SU-DHL-6 (cell line): ENCODE data around the gene RAD51.

ENCODE experiments used
- H2AFZ ChIP-seq: fragments of 200-600 bp; sonication (generic); 2 replicates; pipeline ENCODE4 v1.6.1; 2014; ENCODE audit warnings: low read depth, mild to moderate bottlenecking, moderate library complexity, mixed read lengths, antibody characterized with exemption, low read length; ENCODE audit not compliant: severe bottlenecking
- H3F3A ChIP-seq: fragments of 200-600 bp; shearing (Covaris generic); 2 replicates; pipeline ENCODE4 v1.6.0; 2016; ENCODE audit warnings: antibody characterized with exemption, mild to moderate bottlenecking; ENCODE audit not compliant: insufficient read depth
- H3K27ac ChIP-seq: fragments of 200-600 bp; sonication (generic); 2 replicates; pipeline ENCODE4 v1.5.1; 2016; ENCODE audit warnings: low read depth, mild to moderate bottlenecking, low read length, moderate library complexity, mixed read lengths
- H3K27me3 ChIP-seq: fragments of 200-600 bp; sonication (generic), shearing (Covaris generic); 2 replicates; pipeline ENCODE4 v1.6.0; 2014; ENCODE audit warnings: mild to moderate bottlenecking, low read length
- H3K36me3 ChIP-seq: fragments of 200-600 bp; sonication (generic); 2 replicates; pipeline ENCODE4 v1.6.1; 2014; ENCODE audit warnings: mild to moderate bottlenecking, low read length, mixed read lengths
- H3K4me2 ChIP-seq: fragments of 300-600, 200-600 bp; shearing (Covaris generic), sonication (generic); 2 replicates; pipeline ENCODE4 v1.6.0; 2014; ENCODE audit warnings: low read length, low read depth, mild to moderate bottlenecking; ENCODE audit not compliant: poor library complexity, severe bottlenecking
- H3K4me3 ChIP-seq: fragments of 200-600 bp; sonication (generic); 2 replicates; pipeline ENCODE4 v1.5.1; 2014; ENCODE audit warnings: antibody characterized with exemption, low read length, mild to moderate bottlenecking, mixed read lengths; ENCODE audit not compliant: insufficient read depth, poor library complexity, severe bottlenecking
- H3K79me2 ChIP-seq: fragments of 200-600 bp; sonication (generic); 2 replicates; pipeline ENCODE4 v1.6.1; 2014; ENCODE audit warnings: mild to moderate bottlenecking, low read length, moderate library complexity; ENCODE audit not compliant: insufficient read depth
- H3K9ac ChIP-seq: fragments of 200-600 bp; sonication (generic); 2 replicates; pipeline ENCODE4 v1.7.0; 2014; ENCODE audit warnings: mild to moderate bottlenecking, low read length
- H3K9me2 ChIP-seq: fragments of 200-600 bp; sonication (generic); replicated peaks from 2 replicates; pipeline ENCODE4 v1.6.1; 2014; ENCODE audit warnings: low read length; ENCODE audit not compliant: insufficient read depth
- H3K9me3 ChIP-seq: fragments of 200-600 bp; sonication (generic); 2 replicates; pipeline ENCODE4 v1.6.1; 2014; ENCODE audit warnings: low read length, mixed read lengths; ENCODE audit not compliant: insufficient read depth
- H4K20me1 ChIP-seq: fragments of 200-600 bp; sonication (generic); 2 replicates; pipeline ENCODE4 v1.6.1; 2014; ENCODE audit warnings: low read depth, mild to moderate bottlenecking, antibody characterized with exemption, low read length, moderate library complexity, mixed read lengths
- EZH2phosphoT487 ChIP-seq: fragments of 200-600 bp; sonication (generic), shearing (Covaris generic); conservative IDR thresholded peaks from 2 replicates; pipeline ENCODE4 v1.6.1; 2018; ENCODE audit warnings: mild to moderate bottlenecking, antibody characterized with exemption, low read length, moderate library complexity, mixed read lengths
- TF ChIP-seq, protein P1 (sequence below): fragments of 200-600 bp; sonication (generic); IDR thresholded peaks from one replicate; pipeline ENCODE4 v1.5.1; 2017; ENCODE audit warnings: antibody characterized with exemption, mild to moderate bottlenecking, low read length, moderate library complexity; ENCODE audit not compliant: insufficient read depth, poor library complexity, severe bottlenecking

The RAD51 gene

DNA sequence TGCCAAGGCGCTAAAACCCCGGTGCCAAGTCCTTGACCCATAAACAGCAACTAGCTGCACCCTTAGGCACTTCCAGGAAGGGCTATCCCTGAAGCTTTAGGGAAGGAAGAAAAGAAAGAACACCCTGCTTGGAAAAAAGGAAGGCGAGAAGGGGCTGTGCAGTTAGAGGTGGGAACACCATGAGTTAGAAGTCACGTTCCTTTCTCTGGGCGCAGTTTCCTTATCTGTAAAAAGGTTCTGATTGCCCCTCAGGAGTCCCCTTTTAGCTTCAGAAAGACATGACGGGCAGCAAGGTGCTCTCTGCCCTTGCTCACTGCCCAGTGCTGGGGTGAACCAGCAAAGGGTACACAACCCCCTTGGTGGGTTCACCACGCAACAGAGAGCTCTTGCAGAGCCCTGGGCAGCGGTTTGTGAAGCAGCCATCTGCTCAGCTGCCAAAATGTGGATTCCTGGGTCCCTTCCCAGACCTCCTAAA, 69.7 kb downstream of the RAD51 start:
- Histone ChIP-seq H4K20me1 (no peaks in the 10 kb centered on the region), H3K36me3 (no peaks in the 10 kb centered on the region), H3K9ac (peak overlapping the region; percentile 81), H3K4me3 (peak overlapping the region; percentile 67), H3K27ac (peak overlapping the region; percentile 84), H2AFZ (peak overlapping the region; percentile 42), H3K27me3 (no peaks in the 10 kb centered on the region), H3K9me3 (no peaks in the 10 kb centered on the region), H3K9me2 (no peaks in the 10 kb centered on the region), H3F3A (peaks cover 45% of the 10 kb centered on the region), H3K4me2 (peak overlapping the region; percentile 74), H3K79me2 (no peaks in the 10 kb centered on the region)
- TF ChIP-seq, protein P1, sequence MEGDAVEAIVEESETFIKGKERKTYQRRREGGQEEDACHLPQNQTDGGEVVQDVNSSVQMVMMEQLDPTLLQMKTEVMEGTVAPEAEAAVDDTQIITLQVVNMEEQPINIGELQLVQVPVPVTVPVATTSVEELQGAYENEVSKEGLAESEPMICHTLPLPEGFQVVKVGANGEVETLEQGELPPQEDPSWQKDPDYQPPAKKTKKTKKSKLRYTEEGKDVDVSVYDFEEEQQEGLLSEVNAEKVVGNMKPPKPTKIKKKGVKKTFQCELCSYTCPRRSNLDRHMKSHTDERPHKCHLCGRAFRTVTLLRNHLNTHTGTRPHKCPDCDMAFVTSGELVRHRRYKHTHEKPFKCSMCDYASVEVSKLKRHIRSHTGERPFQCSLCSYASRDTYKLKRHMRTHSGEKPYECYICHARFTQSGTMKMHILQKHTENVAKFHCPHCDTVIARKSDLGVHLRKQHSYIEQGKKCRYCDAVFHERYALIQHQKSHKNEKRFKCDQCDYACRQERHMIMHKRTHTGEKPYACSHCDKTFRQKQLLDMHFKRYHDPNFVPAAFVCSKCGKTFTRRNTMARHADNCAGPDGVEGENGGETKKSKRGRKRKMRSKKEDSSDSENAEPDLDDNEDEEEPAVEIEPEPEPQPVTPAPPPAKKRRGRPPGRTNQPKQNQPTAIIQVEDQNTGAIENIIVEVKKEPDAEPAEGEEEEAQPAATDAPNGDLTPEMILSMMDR, result no peak
- TF ChIP-seq EZH2phosphoT487, result no peak

DNA sequence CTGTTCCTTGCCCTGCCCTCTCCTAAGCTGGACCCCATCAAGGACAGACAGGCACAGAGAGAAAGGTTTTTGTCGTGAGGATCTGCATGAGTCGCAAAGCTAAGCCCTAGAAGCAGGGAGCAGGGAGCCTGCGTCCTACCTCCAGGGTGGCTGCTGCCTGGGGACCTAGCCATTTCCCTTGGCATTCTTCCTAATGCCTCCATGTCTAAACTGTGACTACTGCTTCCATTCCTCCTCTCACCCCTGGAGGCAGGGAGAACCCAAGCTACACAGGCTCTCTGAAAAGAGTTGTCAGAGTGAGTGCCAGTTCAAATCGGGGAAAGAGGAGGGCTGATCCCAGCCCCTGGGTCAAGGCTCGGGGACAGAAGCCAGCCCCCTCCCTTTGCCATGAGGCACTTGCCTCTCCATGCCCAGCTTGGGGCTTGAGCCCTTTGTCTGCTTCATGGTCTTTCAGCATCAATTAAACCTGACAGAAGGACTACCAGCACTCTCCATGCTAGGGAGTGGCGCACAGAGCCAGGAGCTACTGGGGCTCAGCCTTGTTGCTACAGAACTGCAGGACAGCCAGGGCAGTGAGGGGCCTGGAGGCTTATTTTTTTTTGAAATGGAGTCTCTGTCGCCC, 71.3 kb downstream of the RAD51 start:
- Histone ChIP-seq H3K27ac (peak overlapping the region; percentile 84), H3K9me2 (no peaks in the 10 kb centered on the region), H3F3A (peaks cover 52% of the 10 kb centered on the region), H3K9ac (0 out of 2 replicates have a peak overlapping the region, but pooled peaks have one; percentile 81), H3K36me3 (no peaks in the 10 kb centered on the region), H3K9me3 (no peaks in the 10 kb centered on the region), H2AFZ (no peak overlapping the region), H3K79me2 (no peaks in the 10 kb centered on the region), H3K4me3 (no peak overlapping the region), H4K20me1 (no peaks in the 10 kb centered on the region), H3K4me2 (no peak overlapping the region), H3K27me3 (no peaks in the 10 kb centered on the region)
- TF ChIP-seq, protein P1, result no peak
- no peak for TF ChIP-seq EZH2phosphoT487

DNA sequence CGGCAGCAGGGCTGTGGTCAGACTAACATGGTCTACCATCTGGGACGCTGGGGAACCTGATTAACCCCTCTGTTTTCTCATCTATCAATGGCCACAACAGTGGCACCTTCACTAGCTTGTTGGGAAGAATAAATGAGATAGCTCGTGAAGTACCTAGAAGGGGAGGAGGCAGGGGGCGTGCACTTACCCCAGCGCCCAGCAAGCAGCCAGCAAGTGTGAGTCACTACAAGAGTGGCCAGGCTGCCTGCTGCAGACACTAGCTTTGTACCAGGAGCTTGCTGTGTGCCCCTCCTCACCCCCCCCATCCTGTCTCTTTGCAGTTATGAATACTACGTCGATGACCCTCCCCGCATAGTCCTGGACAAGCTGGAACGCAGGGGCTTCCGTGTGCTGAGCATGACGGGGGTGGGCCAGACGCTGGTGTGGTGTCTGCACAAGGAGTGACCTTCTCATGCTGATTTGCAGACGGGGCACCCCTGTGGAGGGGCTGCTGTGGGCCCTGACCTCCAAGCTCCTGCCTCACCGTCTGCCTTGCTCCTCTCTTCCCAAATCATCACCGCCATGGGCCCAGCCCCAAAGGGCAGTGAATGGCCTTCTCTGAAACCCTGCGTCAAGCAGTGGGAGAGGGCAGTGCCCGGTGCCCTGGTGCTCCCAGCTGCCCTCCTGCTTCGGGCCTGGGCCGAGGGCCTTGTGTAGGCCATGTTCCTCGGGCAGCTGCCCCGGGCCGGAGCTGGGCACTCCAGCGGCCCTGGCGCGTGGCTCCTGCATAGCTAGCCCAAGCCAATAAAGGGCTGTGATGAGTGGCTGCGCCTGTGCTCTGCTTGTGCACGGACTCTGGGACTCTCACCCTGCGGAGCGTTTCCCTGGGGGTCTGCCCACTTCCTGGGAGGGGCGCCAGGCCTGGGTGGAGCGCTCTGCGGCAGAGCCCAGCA, 72.2 kb downstream of the RAD51 start:
- TF ChIP-seq, protein P1, result no peak
- no peak for TF ChIP-seq EZH2phosphoT487
- Histone ChIP-seq H3K9ac (no peak overlapping the region), H3K4me3 (no peak overlapping the region), H3K79me2 (no peaks in the 10 kb centered on the region), H3K36me3 (no peaks in the 10 kb centered on the region), H2AFZ (no peak overlapping the region), H3K27ac (peak overlapping the region; percentile 84; the same call in 1 of the 2 replicates), H3F3A (peaks cover 46% of the 10 kb centered on the region), H3K4me2 (no peak overlapping the region), H3K9me2 (no peaks in the 10 kb centered on the region), H3K27me3 (no peaks in the 10 kb centered on the region), H4K20me1 (no peaks in the 10 kb centered on the region), H3K9me3 (no peaks in the 10 kb centered on the region)
